Upper lobe of right lung (tissue), 1 donor: ENCODE results near the gene SEBOX. TPM values are rescaled to one million over a fixed set of nuclear protein-coding genes. Genes with fewer than 3 reads are reported as not detected.
A peak's percentile ranks its signal among the peaks of the same experiment; 100 is the strongest.

Experiments
- ATAC-seq: fragments of 200-7000 bp; cut with Tn5 transposase; one replicate; pipeline ENCODE4 v1.9.1; 2020; ENCODE audit warnings: mild to moderate bottlenecking, moderate library complexity
- DNase-seq: peaks from one replicate; pipeline ENCODE4 v3.0.0-alpha.2; 2020
- H3K27ac ChIP-seq: fragments of 200-600 bp; one replicate; pipeline ENCODE4 v1.8.0; 2022
- H3K27me3 ChIP-seq: fragments of 200-600 bp; one replicate; pipeline ENCODE4 v1.8.0; 2022; ENCODE audit warnings: mild to moderate bottlenecking
- H3K36me3 ChIP-seq: fragments of 200-600 bp; one replicate; pipeline ENCODE4 v1.8.0; 2022
- H3K4me1 ChIP-seq: fragments of 200-600 bp; one replicate; pipeline ENCODE4 v1.8.0; 2022
- H3K4me3 ChIP-seq: fragments of 200-600 bp; one replicate; pipeline ENCODE4 v1.8.0; 2022; ENCODE audit warnings: mild to moderate bottlenecking
- H3K9me3 ChIP-seq: fragments of 200-600 bp; one replicate; pipeline ENCODE4 v1.8.0; 2022
- CTCF ChIP-seq: fragments of 200-600 bp; IDR thresholded peaks from one replicate; pipeline ENCODE4 v1.8.0; 2022; ENCODE audit warnings: antibody characterized with exemption
- intact Hi-C: fragments of 100-400 bp; cut with DNase I; formaldehyde crosslinking; loops from one replicate; pipeline ENCODE4 v1.11.0; 2022
- total RNA-seq: library from RNA; stranded (reverse); fragmentation: NEBNext Ultra II Directional; extraction: Animal tissue kit (Norgen Biotek cat#: 25700); gene quantifications from one replicate; pipeline ENCODE4 v1.2.1, GENCODE V29; 2021
- donor health status: DM: no; HTN: yes; CAD: no; lungs with severe emphysema.

Gene SEBOX
- total RNA-seq, 1 donor from 2014 or later: not detected

GRCh38 chr17:28386391-28386790 is 21.4 kb upstream of the SEBOX start:
- Histone ChIP-seq H3K36me3 (peaks cover 35% of the 10 kb centered on the region), H3K27me3 (no peaks in the 10 kb centered on the region), H3K4me1 (peaks cover 11% of the 10 kb centered on the region), H3K4me3 (no peak overlapping the region), H3K9me3 (no peaks in the 10 kb centered on the region), H3K27ac (no peak overlapping the region)
- no peak for TF ChIP-seq CTCF
- DNase-seq (no peak), ATAC-seq (no peak)
- intact Hi-C loops: no loop called here

- DNase-seq (peak; percentile 62), ATAC-seq (no peak)
- Histone ChIP-seq H3K4me3 (peak overlapping the region; percentile 57), H3K9me3 (no peaks in the 10 kb centered on the region), H3K36me3 (peaks cover 25% of the 10 kb centered on the region), H3K27ac (peak overlapping the region; percentile 47), H3K27me3 (no peaks in the 10 kb centered on the region), H3K4me1 (peaks cover 19% of the 10 kb centered on the region)
- TF ChIP-seq CTCF: no peak
- intact Hi-C loops: no loop called here
Observed at GRCh38 chr17:28385406-28385805, 20.4 kb upstream of the SEBOX start.

GRCh38 chr17:28385037-28385400 is 20.0 kb upstream of the SEBOX start:
- Histone ChIP-seq H3K27me3 (no peaks in the 10 kb centered on the region), H3K4me3 (peak overlapping the region; percentile 57), H3K9me3 (no peaks in the 10 kb centered on the region), H3K4me1 (peaks cover 21% of the 10 kb centered on the region), H3K27ac (peak overlapping the region; percentile 47), H3K36me3 (peaks cover 21% of the 10 kb centered on the region)
- ATAC-seq: peak; percentile 36
- intact Hi-C loops: no loop called here
- no peak for TF ChIP-seq CTCF
- DNase-seq: peak; percentile 75

GRCh38 chr17:28384281-28385036 is 19.5 kb upstream of the SEBOX start:
- intact Hi-C loops: no loop called here
- peak overlapping the region; percentile 57 for H3K4me3 ChIP-seq
- peak; percentile 91 for ATAC-seq
- TF ChIP-seq CTCF: no peak
- H3K27me3 ChIP-seq: no peaks in the 10 kb centered on the region
- H3K36me3 ChIP-seq: peaks cover 15% of the 10 kb centered on the region
- H3K4me1 ChIP-seq: peaks cover 22% of the 10 kb centered on the region
- H3K9me3 ChIP-seq: no peaks in the 10 kb centered on the region
- peak overlapping the region; percentile 72 for H3K27ac ChIP-seq
- DNase-seq: peak; percentile 92

GRCh38 chr17:28381141-28381825 is 16.3 kb upstream of the SEBOX start:
- Histone ChIP-seq H3K4me1 (peaks cover 22% of the 10 kb centered on the region), H3K27ac (no peak overlapping the region), H3K36me3 (no peaks in the 10 kb centered on the region), H3K4me3 (peak overlapping the region; percentile 30), H3K27me3 (no peaks in the 10 kb centered on the region), H3K9me3 (no peaks in the 10 kb centered on the region)
- DNase-seq (peak; percentile 84), ATAC-seq (peak; percentile 55)
- TF ChIP-seq CTCF: peak; percentile 34
- intact Hi-C loops: no loop called here
